Stimulated activated CD8-positive, alpha-beta memory T cell treated with anti-CD3 and anti-CD28 coated beads, Interleukin-15, amount 100 ng/mL, for 1 hour (primary cell): Measurements from ENCODE around the gene TAGLN3.
"Not testable (repeated sequence)": the region's sequence is repeated elsewhere in the genome, so short reads cannot be mapped to it uniquely, and the experiment has no call there.

ENCODE experiments used
- DNase-seq: peaks from one replicate; pipeline ENCODE4 v3.0.0-alpha.2; 2020; ENCODE audit warnings: low read depth

Gene TAGLN3

DNA sequence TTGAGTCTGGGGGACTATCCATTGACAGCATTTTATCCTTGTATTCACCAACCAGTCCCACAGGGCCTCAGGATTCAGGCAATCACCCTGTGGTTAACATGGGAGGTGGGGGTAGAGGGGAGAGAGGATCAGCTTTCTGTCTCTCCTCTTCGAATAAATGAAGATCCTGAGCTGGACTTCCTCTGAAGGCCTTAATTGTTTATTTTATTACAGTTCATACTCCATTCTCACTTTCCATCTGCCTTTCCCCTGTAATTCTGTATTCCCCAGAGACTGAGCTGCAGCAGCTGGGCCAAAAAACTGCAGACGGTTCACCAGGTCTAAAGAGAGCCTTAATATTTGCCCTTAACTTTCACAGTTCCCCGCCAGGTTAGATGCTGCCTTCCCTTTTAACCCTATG, 11.9 kb downstream of the TAGLN3 start:
- no peak for DNase-seq

DNA sequence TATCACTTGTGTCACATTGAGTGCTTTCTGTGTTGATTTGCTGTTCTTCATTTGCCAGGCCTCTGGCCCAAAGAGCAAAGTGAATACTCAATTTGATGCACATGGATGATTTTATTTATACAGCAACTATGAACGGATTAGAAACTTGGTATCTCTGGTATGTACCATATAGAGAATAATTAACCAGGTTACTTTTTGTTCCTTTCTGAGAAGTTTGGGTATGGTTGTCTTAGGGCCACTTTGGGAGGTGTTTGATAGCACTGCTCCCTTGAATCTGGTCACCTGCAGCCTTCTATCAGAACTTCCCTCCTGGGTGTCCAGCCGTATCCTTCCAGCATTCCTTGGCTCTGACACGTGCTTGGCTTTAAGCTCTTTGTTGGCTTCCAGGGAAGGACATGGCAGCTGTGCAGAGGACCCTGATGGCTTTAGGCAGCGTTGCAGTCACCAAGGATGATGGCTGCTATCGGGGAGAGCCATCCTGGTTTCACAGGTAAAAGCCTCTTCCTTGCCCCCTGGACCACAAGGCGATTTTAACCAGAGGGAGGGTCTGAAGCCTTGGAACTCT, 12.7 kb downstream of the TAGLN3 start:
- no peak for DNase-seq

DNA sequence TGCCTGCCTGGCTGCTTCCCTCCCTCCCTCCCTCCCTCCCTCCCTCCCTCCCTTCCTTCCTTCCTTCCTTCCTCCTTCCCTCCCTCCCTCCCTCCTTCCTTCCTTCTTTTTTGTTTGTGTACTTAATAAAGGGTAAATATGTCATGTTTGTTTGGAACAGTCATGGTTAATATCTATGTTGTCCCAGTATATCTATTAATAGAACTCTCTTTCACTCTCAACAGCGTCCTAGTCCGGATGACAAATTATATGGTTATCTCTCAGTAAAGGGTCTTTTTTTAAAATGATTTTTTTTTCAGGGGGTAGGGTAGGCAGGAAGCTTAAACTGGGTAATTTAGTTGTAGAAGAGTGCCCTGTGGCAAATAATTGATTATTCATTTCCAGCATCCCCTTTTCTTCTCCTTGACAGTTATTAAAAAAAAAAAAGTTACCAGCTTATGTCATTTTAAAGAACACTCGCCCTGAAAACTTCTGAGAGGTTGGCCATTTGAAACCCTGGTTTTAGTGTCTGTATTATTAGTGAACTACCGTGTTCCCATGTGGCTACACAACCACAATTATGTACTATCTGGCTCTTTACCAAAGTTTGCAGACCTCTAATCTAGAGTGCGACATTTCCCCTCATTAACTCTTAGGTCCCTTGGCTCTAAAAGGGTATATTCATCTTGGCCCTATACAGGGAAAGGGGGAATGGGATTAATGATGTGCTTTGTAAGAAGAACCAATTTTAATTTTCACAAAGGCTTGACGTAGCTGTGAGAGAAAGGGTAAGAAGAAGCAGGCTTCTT, 13.7 kb downstream of the TAGLN3 start:
- DNase-seq, result no peak

DNA sequence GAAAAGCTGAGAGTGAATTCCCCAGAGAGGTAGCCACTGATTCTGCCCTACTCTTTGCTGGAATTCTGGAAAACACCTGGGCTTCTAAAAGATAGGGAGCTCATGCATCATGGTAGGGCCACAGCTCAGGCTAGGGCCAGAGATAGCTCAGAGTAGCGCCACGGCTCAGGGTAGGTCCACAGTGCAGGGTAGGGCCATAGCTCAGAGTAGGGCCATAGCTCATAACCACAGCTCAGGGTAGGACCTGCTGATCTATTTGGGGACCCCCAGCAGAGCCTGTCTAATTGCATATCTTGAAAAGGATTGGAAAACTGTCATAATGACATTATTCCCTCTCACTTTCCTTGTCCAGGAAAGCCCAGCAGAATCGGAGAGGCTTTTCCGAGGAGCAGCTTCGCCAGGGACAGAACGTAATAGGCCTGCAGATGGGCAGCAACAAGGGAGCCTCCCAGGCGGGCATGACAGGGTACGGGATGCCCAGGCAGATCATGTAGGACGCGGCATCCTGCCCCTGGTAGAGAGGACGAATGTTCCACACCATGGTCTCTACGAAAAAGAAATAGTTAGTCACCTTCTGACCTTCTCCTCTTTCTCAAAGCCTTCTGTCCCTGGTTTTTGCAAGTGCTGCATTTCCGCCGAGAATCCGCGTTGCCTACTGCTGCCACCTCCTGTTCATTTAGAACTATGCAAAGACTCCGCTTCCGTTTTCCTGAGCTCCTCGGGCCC, 14.5 kb downstream of the TAGLN3 start:
- DNase-seq, result peak; percentile 28

DNA sequence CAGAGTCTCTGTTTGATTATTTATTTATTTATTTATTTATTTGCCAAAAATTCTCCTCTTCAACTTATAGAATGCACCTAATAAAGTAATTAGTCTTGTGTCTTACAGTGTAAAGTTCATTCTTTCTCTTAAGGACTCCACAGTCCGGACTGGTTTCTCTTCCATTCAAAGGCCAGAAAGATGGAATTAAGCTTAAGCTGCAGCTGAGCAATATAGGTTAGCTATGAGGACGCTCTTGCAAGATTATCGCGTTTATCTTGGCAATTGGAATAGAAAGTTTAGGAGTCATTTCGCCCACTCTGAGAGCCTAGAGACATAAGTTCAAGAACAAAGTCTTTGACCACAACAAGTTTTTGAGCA, 15.0 kb downstream of the TAGLN3 start:
- DNase-seq, result no peak

DNA sequence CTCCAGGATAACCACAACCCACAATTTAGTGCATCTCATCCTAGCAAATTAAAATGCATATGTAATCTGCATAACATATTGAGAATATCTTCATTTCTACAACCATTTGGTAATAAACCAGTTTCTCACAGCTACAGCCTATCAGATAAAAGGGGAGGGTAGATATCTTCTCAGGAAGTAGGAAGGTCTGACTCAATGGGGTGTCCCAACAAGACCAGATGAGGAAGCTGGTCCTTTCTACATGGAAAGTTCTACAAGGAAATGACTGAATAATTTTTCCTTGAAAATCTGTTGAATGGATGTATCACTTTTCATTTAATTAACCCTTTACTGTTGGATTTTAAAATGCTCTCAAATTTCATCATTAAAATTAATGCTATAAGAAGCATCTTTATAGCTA, 18.4 kb downstream of the TAGLN3 start:
- no peak for DNase-seq

DNA sequence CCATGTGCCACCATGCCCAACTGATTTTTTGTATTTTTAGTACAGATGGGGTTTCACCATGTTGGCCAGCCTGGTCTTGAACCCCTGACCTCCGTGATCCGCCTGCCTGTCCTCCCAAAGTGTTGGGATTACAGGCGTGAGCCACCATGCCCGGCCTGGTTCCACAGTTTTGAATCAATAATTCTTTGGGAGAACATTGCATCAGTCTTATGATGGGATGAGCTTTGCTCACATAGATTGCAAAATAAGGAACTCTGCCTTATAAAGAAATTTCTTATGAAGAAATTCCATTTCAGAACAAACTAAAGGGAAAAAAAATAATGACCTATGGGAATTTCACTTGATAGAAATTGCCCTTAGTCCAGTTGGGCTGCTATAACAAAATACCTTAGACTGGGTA, 20.0 kb downstream of the TAGLN3 start:
- DNase-seq, result no peak

DNA sequence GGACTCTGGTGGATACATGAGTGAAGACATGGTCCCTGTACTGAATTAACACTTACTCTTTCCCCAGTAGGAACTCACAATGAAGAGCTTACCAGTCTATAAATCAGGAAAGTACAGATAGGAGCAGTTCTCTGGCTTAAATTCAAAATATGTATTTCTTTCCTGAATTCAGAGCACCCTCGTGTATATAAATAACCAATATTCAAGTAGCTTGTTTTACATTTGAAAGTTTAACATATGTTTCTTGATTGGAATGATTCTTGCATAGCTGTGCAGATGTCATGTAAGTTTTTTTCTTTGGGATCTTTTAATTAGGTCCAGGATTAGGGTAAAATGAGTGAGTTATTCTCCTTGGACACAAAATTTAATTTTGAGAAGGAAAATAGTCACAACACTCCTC, 21.0 kb downstream of the TAGLN3 start:
- DNase-seq, result no peak

DNA sequence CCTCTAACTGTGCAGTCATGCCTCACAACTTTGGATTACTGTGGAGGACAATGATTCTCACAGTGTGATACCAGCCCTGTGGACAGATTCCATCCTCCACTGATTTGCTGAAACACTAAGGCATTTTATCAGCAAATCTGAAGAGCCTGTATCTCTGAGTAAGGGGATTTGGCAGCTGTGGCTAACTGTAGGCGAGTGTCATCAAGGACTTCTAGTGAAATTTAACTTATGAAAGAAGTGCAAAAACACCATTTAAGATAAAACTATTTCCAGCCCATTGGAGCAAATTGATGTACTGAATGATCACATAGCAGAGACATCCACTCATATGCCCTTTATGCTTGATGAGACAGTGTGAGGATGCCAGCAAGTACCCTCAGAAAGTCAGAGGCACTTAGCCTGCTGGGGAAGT, 22.0 kb downstream of the TAGLN3 start:
- DNase-seq, result no peak

DNA sequence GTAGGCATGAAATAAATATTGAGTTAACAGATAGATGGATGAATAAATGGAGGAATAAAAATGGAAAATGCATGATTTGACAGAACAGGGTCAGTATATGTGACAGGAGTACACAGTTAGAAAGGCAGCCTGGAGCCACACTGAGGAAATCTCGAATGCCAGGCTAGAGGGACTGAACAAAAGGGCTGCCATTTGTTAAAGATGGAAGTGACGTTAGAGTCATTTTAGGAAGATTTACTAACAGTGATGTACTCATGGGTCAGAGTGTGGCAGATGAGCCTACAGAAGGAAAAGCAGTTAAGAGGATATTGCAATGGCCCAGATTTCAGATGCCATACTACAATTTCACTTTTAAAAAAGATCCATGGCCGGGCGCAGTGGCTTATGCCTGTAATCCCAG, 28.4 kb downstream of the TAGLN3 start:
- DNase-seq, result no peak

DNA sequence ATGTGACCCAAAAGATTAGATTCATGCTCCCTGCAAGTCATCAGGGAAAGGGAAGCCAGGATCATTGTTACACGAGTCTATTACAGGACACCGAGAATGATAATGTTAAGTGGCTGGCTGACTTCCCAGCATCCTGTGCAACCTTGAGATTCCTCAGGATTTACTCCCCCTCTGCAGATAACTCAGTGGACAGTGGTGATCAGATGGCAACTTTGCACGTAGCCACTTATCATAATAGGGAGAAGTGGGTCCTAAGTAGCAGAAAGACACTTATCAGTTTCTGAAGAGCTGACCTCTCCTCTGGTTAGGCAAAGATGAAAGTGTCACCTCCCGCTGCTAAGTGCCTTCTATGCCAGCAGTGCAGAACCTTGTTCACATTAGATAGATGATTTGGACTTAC, 29.1 kb downstream of the TAGLN3 start:
- no peak for DNase-seq

DNA sequence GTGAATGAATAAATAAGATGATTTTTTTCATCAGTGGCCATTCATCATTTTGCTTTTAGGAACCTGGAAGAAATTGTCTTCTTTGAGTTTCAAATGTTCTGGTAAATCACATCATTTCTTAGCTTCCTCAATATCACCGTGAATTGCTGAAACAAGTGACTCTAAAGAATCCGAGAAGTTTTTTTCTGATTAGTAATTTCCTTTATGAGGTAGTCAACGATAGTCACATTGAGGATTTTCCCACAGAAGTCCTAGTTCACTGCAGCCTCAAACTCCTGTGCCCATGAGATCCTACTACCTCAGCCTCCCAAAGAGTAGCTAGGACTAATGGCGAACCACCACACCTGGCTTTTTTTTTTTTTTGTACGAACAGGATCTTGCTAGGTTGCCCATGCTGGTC, 32.2 kb downstream of the TAGLN3 start:
- DNase-seq, result no peak

DNA sequence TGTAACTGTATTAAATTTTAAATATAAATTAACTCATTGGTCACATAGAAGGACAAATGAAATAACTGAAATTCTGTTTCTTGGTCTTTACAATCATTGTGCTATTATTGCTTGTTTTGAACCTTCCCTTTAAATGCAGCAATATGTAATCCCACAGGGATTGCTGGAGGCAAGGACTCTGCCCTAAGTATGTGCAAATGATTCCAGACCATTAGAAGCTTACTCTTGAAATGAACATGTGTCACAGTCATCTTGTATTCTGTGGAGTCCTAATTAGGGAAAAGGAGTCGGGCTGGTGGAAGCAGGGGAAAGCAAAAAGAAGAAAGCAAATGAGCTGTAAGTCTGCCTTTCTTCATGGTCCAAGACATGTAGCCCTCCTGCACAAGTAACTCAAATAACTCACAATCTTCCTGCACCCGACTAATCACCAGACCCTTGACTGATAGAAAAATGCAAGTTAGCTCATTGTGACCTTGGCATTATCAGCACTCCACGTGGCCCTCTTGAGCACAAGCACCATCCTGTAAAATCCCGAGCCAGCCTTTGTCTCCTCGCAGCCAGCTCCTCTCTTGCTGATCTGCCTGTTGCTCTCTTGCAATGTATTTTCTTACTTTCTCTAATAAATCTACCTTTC, 33.5 kb downstream of the TAGLN3 start:
- no peak for DNase-seq

DNA sequence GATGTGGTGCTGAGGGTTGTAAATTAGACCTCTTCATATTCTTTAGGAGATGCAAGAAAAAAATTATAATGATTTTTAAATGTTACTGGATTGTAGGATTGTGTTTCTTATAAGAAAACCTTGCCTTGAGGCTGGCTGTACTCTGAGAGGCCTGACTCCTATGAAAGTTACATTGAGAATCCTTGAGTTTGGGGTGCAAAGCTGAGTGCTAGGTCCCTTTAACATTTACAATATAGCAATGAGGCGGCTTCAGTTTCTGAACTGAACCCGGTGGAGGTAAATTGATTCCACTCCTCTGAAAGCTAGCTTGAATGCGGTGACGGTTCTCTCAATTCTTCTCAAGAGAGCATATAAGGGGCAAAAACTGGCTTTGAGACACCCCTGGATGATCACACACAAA, 35.7 kb downstream of the TAGLN3 start, which contains the start of gene TMPRSS7:
Gene TMPRSS7, plus strand, starts transcription at position 301 of the 400 bp plus-strand sequence. CDS start 110 bp downstream, outside the sequence.
- no peak for DNase-seq

DNA sequence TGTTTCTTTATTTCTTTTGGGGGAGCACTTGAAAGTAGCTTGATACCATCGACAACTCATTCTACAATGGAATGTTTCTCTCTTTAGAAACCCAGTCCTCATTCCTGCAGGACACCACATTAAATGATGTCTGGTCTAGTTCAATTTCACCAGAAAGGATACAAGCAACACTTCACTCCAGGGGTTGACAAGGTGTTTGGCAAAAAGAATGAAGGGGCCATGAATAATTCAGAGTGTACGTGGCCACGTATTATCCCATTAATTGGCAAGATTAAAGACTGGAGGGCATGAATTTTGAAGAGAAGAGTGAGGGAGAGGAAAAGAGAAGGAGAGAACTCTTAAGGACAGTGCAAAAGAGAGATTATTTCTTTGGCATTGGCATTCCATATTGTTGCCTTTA, 36.5 kb downstream of the TAGLN3 start:
- DNase-seq, result no peak

DNA sequence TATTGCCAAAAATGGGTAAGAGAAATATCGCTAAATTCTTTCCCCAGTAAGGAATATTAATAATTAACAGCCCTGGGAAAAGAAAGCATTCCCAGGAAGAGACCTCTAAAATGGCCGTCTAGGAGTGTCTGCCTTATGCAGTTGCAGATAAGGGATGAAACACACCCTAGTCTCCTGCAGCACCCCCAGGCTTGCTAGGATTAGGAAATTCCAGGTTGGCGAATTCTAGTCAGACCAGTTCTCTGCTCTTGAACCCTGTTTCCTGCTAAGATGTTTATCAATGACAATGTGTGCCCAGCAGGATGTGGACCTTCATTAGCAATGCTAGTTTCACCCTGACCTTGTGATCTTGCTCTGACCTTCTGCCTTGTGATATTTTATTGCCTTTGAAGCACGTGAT, 38.5 kb downstream of the TAGLN3 start:
- not testable (repeated sequence) for DNase-seq

DNA sequence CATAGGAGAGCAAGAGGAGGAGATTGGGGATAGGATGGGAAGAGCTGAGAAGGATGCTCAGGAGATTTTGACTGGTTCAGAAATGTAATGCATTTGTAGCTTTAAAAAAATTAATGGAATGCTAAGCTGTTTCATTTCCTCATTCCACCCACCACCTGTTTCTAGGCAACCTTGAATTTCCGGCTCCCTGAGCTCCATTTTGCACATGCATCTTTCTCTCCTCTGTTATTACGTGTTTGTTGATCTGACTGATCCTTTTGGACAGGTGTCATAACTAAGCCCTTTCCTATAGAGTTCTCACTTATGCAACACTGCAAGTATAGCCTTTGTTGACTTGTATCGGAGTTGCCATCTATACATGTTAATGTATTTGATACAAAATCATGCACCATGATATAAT, 40.1 kb downstream of the TAGLN3 start:
- DNase-seq, result no peak

DNA sequence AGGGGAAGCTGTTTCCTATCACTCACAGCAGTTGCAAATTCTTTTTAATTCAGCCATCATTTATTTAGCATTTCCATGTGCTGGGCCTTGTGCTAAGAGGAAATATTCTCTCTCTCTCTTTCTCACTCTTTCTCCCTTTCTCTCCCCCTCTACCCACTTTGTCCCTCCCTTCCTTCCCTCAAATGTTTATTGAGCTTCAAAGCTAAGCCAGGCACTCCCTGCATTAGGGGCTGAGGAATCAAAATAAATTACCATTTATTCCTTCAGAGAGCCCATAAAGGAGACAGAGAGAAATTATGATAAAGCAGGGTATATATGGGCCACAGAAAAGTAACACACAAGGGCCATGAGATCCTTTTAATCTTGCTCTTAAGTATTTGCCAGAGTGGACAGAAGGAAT, 42.6 kb downstream of the TAGLN3 start:
- no peak for DNase-seq

DNA sequence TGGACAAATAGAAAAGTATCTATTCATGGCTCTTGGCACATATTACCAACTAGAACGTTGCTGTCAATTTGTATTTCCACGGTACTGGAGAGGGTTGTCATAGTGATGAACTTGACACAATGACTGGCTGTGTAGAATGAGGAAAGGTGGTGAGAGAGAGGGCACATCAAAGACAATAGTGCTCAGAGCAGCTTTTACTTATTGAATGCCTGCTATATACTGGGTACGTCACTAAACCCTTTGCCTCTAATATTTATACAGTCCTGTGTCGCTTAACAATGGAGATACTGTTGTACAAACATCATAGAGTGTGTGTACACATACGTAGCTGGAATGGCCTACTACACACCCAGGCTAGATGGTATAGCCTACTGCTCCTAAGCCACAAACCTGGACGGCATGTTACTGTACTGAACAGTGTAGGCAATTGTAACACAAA, 44.1 kb downstream of the TAGLN3 start:
- DNase-seq, result no peak

DNA sequence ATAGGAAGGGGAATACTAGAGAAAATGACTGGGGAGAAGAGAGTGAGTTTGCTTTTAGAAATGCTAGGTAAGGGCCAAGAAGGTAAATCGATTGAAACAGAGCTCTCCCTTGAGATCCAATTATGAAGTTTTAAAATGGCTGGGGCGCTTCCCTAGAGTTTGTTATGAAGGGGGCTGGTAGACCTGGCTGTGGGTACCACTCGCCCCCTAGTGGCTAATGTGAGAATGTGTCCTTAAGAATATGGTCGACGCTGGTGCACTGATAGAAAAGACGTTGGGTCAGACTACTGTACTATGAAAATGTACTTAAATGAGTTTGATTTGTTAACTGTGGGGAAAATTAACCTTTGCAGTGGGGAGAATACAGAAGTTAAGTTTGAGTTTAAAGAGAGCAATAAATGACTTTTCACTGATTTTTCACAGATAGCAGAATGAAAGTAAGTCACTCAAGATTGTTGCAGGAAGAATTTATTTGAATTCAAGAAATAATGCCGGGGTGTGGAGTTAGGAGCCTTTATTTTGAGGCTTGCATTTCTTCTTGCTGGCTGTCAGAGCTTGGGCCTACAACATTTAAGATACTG, 45.0 kb downstream of the TAGLN3 start:
- DNase-seq, result peak; percentile 10

DNA sequence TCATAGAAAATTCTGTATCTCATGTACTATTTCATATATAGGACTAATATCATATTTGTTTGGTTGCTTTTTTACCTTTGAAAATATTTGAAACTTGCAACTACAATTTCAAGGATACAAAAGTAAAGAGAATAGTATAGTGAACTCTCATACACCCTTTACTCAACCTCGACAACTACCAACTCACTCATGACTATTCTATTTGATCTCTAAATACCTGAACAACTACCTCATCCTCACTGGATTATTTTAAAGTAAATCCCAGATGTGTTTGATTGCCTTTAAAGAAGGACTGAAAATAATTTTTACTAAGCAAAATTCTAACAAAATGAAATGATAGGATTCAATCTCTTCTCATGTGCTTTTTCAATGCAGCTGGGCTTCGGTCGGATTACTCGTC, 47.9 kb downstream of the TAGLN3 start:
- no peak for DNase-seq

DNA sequence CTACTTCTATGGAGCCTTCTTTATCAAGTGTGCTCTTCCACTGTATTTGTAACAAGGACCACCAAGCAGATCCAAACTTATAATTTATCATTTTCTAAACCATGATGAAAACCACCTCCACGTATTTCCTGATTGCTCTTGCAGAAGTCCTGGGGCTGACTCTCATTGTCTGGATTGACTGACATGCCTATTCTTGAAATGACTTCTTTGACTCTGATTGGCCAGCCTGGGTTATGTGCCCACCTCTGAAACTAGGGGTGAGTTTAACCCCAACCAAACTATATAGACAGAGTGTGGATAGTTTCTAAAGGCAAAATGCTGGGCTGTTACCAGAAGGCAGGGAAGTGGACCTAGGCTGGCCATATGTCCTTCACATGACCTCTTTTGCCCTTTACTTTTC, 48.5 kb downstream of the TAGLN3 start:
- DNase-seq, result no peak
